RWPE2 (cell line): ENCODE data around the gene RPL23.

ENCODE experiments used
- ATAC-seq: fragments of 200-7000 bp; cut with Tn5 transposase; 3 replicates; pipeline ENCODE4 v1.9.1; 2021; ENCODE audit warnings: low read depth
- DNase-seq: peaks from one replicate; pipeline ENCODE4 v3.0.0-alpha.2; 2020; ENCODE audit warnings: low spot score
- H3K27ac ChIP-seq: fragments of 450-650 bp; 2 replicates; pipeline ENCODE4 v1.5.1; 2017; ENCODE audit warnings: mild to moderate bottlenecking; ENCODE audit not compliant: poor library complexity, severe bottlenecking
- H3K27me3 ChIP-seq: fragments of 250-450 bp; sonication (Bioruptor Pico); 2 replicates; pipeline ENCODE4 v1.5.1; 2021; ENCODE audit warnings: mild to moderate bottlenecking, moderate library complexity; ENCODE audit not compliant: insufficient read depth, poor library complexity, severe bottlenecking
- H3K36me3 ChIP-seq: fragments of 250-450 bp; sonication (Bioruptor Pico); 2 replicates; pipeline ENCODE4 v1.5.1; 2020; ENCODE audit warnings: low read depth, mild to moderate bottlenecking, moderate library complexity
- H3K4me1 ChIP-seq: fragments of 250-450 bp; sonication (Bioruptor Pico); 2 replicates; pipeline ENCODE4 v1.5.1; 2021; ENCODE audit warnings: mild to moderate bottlenecking, moderate library complexity; ENCODE audit not compliant: insufficient read depth, poor library complexity, severe bottlenecking
- H3K4me3 ChIP-seq: fragments of 250-450 bp; sonication (Bioruptor Pico); 2 replicates; pipeline ENCODE4 v1.5.1; 2021; ENCODE audit warnings: mild to moderate bottlenecking, moderate library complexity; ENCODE audit not compliant: severe bottlenecking
- H3K9me3 ChIP-seq: fragments of 250-450 bp; sonication (Bioruptor Pico); 2 replicates; pipeline ENCODE4 v1.5.1; 2021; ENCODE audit warnings: mild to moderate bottlenecking, moderate library complexity; ENCODE audit not compliant: severe bottlenecking
- CTCF ChIP-seq: fragments of 450-650 bp; IDR thresholded peaks from one replicate; pipeline ENCODE4 v1.5.1; 2017; ENCODE audit warnings: mild to moderate bottlenecking, moderate library complexity; ENCODE audit not compliant: poor library complexity, severe bottlenecking

The RPL23 gene

DNA sequence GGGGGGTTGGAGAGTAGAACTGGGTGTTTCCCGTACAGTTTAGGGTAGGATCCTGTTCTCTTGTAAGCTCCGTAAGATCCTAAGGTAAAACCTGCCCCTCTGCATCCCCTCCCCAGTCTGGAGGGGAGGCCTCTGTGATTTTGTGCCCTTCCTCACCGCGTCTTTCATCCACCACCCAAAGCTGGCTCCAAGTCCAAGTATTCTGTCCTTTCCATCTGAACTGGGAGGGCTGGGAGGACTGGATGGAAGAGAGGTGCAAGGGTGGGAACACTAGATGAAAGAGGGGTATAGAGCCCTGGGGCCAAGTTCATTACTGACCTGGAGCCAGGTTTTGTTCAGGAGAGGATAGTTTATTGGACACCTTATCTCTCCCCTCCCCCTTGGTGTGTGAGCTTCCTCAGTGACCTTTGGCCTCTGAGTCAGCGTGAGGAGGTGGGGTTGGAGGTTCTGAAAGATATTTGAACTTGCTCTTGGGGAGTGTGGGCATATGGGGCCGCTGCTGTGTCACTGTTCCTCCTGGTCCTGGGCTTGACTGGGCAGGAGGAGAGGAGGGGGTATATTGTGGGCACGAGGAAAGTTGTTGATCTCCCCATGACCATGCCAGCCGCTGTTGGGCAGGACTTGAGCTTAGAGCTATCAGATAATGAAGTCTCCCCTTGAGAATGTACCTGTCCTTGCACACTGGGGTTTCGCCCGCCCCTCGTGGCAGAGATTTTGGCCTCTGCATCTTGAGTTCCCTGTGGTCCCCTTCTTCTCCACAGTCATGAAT lies 17.9 kb upstream of the RPL23 start:
- DNase-seq (peak; percentile 86), ATAC-seq (peak; percentile 28)
- Histone ChIP-seq H3K36me3 (peaks cover 20% of the 10 kb centered on the region), H3K27me3 (no peaks in the 10 kb centered on the region), H3K9me3 (no peaks in the 10 kb centered on the region), H3K27ac (peak overlapping the region; percentile 98), H3K4me3 (peak overlapping the region; percentile 95), H3K4me1 (peaks cover 39% of the 10 kb centered on the region)
- peak; percentile 43 for TF ChIP-seq CTCF

DNA sequence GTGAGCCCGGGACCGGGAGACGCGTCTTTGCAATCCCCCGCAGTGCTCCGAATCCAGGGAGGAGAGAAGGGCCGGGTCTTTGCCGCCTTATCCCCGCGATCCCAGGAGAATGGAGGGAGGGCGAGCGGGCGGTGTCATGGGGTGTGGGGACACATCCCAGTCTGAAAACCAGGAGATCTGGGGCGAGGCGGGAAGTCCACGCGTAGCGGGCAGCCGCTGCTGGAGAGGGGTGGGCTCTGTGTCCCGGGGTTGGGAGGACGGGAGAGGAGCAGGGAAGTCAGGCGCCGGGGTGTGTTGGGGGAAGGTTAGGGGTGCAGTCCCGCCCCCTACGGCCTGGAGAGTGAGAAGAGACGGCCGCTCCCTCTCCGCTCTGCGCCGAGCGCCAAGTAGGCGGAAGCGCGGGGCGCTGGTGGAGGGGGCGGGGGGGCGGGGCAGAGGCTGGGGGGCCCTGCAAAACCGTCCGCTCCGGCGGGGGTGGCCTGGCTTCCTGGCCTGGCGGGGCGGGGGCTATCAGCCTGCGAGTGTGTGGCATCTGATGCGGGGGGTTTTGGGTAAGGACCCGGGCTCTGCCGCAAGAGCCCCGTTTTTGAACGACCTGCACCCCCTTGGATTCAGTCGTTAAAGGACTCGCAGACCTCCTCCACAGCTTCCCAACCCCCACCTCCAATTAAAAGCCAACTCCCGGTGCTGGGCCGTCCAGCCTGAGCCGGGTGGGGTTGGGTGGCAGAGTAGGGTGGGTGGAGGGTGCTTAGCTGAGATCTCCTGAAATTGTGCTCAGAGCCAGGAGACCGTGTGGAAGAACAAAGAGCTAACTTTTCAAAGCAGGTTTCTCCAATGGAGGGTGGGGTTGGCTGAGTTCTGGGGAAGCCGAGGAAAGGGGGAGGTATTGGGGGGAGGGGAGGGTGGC lies 17.0 kb upstream of the RPL23 start:
- no peak for DNase-seq
- Histone ChIP-seq H3K27ac (peak overlapping the region; percentile 98), H3K9me3 (no peaks in the 10 kb centered on the region), H3K4me1 (peaks cover 37% of the 10 kb centered on the region), H3K36me3 (peaks cover 20% of the 10 kb centered on the region), H3K4me3 (peak overlapping the region; percentile 95), H3K27me3 (no peaks in the 10 kb centered on the region)
- peak; percentile 43 for ATAC-seq
- TF ChIP-seq CTCF = no peak

GRCh38 chr17:38869526-38870258 lies 16.2 kb upstream of the RPL23 start, which contains the start of gene LASP1:
LASP1 (plus strand) TSS chr17:38870058; CDS start chr17:38870190, 132 bp downstream.
- no peaks in the 10 kb centered on the region for H3K9me3 ChIP-seq
- H3K36me3 ChIP-seq = peaks cover 20% of the 10 kb centered on the region
- H3K27me3 ChIP-seq = no peaks in the 10 kb centered on the region
- peak; percentile 17 for TF ChIP-seq CTCF
- peak; percentile 61 for ATAC-seq
- peaks cover 28% of the 10 kb centered on the region for H3K4me1 ChIP-seq
- H3K27ac ChIP-seq = peak within 1 kb of the TSS; percentile 98
- peak within 1 kb of the TSS; percentile 95 for H3K4me3 ChIP-seq
- peak; percentile 83 for DNase-seq

GRCh38 chr17:38868817-38869525 lies 15.4 kb upstream of the RPL23 start:
- ATAC-seq (peak; percentile 54), DNase-seq (peak; percentile 78)
- no peaks in the 10 kb centered on the region for H3K9me3 ChIP-seq
- H3K27ac ChIP-seq = peak overlapping the region; percentile 98
- H3K4me1 ChIP-seq = peaks cover 22% of the 10 kb centered on the region
- peaks cover 20% of the 10 kb centered on the region for H3K36me3 ChIP-seq
- TF ChIP-seq CTCF = peak; percentile 57
- peak overlapping the region; percentile 95 for H3K4me3 ChIP-seq
- H3K27me3 ChIP-seq = no peaks in the 10 kb centered on the region
